HG02938 (cell line): ENCODE data around the gene LUC7L2.
"Not testable (repeated sequence)": the region's sequence is repeated elsewhere in the genome, so short reads cannot be mapped to it uniquely, and the experiment has no call there.

Experiments
- ATAC-seq: cut with Tn5 transposase; IDR thresholded peaks from one replicate; pipeline ENCODE4 v1.9.1; 2021; ENCODE audit warnings: mild to moderate bottlenecking, moderate library complexity; ENCODE audit not compliant: unreplicated experiment

Gene LUC7L2

DNA sequence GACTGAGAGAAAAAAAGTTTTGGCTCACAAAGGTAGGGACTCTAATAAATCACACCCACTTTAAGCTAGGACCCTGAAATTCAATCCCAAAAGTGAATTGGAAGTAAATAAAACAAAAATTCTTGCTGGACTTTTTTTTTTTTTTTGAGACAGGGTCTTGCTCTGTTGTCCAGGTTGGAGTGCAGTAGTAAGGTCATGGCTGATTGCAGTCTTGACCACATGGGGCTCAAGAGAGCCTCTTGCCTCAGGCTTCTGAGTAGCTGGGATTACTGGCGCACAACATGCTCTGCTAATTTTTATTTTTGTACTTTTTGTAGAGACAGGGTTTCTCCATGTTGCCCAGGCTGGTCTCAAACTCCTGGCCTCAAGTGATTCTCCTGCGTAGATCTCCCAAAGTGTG lies 5.0 kb upstream of the LUC7L2 start:
- ATAC-seq: no peak

GRCh38 chr7:139355320-139355719 lies 4.4 kb upstream of the LUC7L2 start:
- no peak for ATAC-seq

DNA sequence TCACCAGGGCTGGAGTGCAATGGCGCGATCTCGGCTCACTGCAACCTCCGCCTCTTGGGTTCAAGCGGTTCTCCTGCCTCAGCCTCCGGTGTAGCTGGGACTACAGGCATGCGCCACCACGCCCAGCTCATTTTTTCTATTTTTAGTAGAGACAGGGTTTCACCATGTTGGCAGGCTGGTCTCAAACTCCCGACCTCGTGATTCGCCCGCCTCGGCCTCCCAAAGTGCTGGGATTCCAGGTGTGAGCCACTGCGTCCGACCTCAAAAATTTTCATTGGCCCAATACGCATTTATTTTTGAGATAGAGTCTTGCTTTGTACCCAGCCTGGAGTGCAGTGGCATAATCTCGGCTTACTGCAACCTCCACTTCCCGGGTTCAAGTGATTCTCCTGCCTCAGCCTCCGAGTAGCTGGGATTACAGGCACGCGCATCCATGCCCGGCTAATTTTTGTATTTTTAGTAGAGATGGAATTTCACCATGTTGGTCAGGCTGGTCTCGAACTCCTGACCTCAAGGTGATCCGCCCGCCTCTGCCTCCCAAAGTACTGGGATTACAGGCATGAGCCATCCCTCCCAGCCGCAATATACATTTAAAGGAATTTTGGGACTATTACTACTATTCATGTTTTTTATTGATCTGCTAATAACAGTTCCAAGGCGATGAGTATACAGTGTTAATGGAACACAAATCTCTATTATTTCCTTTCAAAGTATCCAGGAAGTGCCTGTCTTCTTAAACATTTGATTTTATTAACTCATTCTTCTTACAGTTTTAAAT lies 1.8 kb upstream of the LUC7L2 start:
- not testable (repeated sequence) for ATAC-seq

DNA sequence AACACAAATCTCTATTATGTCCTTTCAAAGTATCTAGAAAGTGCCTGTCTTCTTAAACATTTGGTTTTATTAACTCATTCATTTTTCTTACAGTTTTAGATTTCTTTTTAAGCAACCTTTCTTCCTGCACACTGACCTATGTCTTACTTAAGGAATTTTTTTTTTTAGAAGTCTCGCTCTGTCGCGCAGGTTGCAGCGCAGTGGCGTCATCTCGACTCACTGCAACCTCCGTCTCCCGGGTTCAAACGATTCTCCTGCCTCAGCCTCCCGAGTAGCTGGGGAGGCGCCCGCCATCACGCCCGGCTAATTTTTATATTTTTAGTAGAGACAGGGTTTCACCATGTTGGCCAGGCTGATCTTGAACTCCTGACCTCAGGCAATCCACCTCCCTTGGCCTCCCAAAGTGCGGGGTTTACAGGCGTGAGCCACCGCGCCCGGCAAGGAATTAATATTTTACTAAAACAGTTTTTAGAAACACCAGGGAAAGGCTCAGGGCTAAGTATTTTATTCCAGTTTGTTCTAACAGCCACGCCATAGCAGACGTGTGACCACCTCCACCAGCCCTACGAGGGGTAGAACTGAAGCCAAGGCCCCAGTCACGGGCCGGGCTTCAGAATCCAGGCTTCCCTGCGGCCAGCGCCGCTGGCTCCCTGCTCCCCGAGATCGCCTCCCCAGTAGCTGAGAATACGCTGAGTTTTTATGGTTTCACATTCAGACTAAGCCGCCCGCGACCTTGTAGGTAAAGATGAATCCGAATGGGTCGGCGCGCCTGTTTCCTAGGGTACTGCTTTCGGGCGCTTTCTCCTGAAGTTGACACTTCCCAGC lies 941 bp upstream of the LUC7L2 start:
- ATAC-seq: peak; percentile 14

GRCh38 chr7:139360210-139360947 lies 685 bp downstream of the LUC7L2 start:
- peak; percentile 58 for ATAC-seq

DNA sequence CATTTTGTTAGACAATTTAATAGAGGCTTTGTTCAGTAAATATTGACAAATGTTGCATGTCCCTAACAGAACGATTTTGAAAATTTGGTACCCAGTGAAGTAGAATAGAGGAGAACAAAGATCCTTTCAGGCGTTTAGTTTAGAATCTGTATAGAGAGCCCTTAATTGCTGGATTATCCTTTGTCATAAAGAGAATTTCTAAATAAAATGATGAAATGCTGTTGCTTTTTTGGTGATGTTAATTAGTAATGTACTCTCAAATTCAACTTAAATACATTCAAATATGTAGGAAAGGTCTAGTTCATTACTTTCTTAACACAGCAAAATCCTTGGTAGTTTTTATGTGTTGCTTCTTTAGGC lies 1.2 kb downstream of the LUC7L2 start:
- no peak for ATAC-seq

DNA sequence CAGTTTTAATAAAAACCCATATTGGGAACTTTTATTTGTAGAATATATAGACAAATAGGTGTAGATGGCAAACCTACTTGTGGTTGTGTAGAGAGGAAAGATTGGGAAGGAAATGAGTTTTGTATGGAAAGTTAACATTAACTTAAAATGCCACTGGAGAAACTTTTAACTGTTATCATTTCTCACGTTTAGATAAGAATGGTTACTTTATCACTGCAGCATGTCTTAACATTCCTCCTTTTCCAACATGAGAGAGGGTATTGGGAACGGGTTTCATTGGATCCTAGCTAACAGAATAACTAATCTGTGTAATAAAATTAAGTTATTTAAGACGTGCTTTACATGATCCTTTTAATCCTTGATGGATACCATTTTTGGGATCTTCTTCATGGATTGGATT lies 1.8 kb downstream of the LUC7L2 start:
- no peak for ATAC-seq

- no peak for ATAC-seq
Measured at GRCh38 chr7:139362302-139362701, 2.6 kb downstream of the LUC7L2 start.

DNA sequence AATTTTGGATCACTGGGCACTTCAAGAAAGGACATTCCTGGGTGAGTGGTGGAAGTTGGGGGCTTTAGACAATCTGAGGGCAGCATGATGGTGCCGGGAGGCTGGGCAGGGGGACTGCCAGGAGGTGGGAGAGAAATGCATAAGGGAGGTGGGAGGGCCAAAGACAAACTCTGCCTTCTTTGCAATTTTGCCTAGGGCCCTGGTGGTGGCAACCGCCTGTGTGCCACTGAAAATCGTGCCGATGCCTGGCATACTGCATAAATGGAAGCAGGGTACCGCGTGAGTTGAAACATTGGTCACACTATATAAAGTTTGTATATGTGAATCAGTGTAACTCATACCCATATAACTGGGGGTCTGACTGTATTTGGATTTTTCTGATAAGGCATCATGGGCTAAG lies 3.3 kb downstream of the LUC7L2 start:
- no peak for ATAC-seq

GRCh38 chr7:139365336-139365735 lies 5.6 kb downstream of the LUC7L2 start:
- ATAC-seq: no peak

DNA sequence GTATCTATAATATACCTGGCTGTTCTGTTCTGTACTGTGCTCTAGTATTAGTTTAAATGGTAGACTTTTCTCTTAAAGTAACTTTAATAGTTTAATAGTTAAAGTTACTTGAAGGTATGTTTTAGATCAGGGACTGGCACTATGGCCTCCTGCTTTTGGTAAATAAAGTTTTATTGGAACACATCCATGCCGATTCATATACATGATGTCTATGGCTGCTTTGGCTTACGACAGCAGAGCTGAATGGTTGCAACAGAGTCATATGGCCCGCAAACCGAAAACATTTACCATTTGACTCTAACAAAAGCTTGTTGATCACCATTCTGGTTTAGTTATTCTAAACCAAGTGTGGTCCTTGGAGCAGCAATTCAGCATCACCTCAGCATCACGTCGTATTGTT lies 6.7 kb downstream of the LUC7L2 start:
- ATAC-seq: no peak

- ATAC-seq: no peak
Measured at GRCh38 chr7:139367438-139368155, 7.9 kb downstream of the LUC7L2 start.

GRCh38 chr7:139370301-139370942 lies 10.7 kb downstream of the LUC7L2 start:
- no peak for ATAC-seq

- ATAC-seq: no peak
Measured at GRCh38 chr7:139370943-139371313, 11.2 kb downstream of the LUC7L2 start.

DNA sequence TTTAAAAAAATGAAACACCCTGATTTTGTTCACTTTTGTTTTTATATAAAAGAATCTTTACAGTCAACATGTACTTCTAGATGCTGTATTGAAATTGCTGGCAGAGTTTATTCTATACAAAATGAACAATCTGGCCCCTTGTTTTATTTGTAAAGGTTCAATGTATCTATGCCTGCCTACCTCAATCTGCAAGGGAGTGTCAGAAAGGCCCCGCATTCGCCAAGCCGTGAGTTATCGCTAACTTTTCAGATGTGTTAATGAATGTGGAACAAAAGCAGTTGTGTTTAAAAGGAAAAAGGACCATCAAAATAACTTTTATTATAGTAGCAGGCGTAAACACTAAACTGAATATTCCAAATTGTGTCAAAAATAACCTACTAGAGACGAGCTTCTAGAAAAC lies 14.6 kb downstream of the LUC7L2 start:
- ATAC-seq: no peak

GRCh38 chr7:139382439-139382838 lies 22.7 kb downstream of the LUC7L2 start:
- no peak for ATAC-seq

GRCh38 chr7:139384611-139385010 lies 24.9 kb downstream of the LUC7L2 start:
- ATAC-seq: no peak

DNA sequence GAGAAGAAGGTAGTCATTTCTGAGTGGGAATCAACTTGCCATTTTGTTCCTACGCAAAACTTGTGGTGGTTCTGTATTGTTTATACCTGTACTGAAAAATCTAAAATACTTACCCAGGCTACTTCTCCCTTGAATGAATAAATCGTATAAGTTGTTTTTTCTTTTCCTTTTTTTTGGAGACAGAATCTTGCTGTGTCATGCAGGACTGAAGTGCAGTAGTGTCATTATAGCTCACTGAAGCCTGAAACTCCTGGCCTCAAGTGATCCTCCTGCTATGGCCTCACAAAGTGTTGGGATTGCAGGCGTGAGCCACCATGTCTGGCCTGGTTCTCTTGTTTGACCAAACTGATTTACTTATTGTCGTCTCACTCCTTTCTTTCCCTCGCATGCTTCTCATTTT lies 27.9 kb downstream of the LUC7L2 start:
- no peak for ATAC-seq

DNA sequence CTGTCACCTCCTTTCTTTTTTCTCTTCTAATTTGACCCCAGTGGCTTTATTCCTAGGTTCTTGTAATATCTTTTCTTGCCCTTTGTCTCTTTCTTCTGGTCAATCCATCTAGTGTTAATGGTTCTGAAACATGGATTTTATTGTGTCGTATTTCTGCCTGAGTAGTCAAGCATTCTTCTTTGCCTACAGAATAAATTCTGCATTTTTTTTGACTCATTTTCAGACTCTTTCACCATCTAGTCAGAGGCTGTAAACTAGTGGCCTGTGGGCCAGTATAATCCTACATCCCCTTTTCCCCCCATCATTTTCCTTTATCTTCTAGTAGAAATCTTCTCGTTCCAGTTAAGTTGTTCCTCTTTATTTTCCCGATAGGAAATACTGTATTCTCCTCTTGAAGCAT lies 29.4 kb downstream of the LUC7L2 start:
- ATAC-seq: no peak

DNA sequence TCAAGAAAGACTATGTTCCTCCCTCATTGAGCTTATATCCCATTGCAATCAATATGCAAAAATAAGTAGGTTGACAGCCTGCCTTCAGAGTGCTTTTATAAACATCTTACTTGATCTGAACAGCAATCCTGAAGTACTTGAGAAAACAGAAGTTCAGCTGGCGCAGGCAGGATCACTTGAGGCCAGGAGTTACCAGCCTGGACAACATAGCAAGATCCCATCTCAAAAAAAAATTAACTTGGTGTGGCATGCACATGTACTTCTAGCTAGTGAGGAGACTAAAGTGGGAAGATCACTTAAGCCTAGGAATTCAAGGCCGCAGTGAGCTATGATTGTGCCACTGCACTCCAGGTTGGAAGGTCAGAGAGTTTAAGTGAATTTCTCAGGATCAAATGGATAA lies 30.1 kb downstream of the LUC7L2 start:
- ATAC-seq: no peak
